HG03439 (cell line): ENCODE results near the gene IQCC.

Experiments
- ATAC-seq: cut with Tn5 transposase; IDR thresholded peaks from one replicate; pipeline ENCODE4 v1.9.1; 2021; ENCODE audit warnings: mild to moderate bottlenecking, moderate library complexity; ENCODE audit not compliant: unreplicated experiment

The IQCC gene

DNA sequence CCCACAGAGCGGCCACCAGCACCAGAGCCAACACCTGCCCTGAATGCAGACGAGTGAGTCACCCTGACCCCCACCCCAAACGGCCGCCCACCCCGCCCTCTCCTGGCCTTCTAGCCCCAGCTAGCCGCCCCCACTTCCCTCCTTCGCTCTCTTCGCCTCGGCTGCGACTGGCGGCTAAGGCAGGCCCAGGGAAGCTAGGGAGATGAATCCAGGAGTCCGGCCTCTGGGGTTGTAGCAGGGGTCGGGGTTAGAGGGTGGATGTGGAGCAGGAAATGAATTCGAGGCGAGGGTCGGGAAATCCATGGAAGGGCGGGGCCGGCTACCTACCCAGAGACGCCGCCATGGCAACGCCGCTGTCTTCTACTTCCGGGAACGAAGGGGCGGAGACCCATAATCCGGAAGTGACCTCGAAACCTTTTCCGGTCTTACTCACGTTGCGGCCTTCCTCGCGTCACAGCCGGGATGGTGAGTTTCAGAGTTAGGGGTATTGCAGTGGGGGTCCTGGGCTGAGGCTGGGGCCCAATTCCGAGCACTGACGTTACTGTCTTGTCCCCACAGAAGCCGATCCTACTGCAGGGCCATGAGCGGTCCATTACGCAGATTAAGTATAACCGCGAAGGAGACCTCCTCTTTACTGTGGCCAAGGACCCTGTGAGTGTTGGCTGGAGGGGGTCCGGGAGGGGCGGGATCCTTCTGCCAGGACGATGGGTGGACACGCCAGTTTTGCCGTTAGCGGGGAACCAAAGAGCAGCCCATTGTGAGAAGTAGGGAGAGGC is 16.7 kb downstream of the IQCC start, which contains the start of the genes EIF3I and TMEM234:
Gene EIF3I (plus strand): TSS at position 428 of the 776 bp plus-strand sequence. CDS start 35 bp downstream, at position 463.
Gene TMEM234 (minus strand): TSS at position 374 of the 776 bp plus-strand sequence. CDS start 31 bp downstream, at position 343.
- peak; percentile 89 for ATAC-seq

DNA sequence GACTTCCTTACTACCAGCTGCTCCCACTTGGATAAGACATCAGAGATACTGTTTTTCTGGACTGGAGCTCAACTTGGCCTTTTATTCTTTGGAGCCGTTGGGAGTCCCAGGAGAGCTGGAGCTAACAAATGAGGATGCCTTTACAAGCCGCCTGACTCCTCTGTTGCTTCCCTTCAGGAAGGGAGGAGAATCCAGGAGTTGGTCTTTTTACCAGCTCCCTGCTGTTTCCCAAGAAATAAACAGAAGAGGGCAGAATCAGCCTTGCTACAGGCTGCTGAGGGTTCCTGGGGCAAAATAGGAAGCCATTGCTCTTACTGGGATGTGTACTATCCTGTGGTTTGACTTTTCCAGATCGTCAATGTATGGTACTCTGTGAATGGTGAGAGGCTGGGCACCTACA is 18.2 kb downstream of the IQCC start:
- ATAC-seq = no peak

DNA sequence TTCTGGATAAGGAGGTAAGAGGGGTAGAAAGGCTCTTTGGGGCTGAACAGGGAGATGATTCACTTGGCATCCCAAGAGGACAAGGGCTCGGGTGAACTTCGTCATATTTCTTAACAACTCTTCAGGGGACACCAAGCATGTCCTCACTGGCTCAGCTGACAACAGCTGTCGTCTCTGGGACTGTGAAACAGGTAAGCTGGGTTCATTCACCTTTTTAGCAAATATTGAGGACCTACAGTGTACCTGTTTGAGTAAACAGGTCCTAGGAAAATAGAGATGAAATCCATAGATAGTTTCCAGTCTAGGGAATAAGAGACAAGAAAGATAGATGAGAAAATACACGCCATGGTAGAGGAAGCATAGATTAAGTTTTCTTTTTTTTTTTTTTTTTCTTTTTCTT is 18.8 kb downstream of the IQCC start:
- no peak for ATAC-seq

DNA sequence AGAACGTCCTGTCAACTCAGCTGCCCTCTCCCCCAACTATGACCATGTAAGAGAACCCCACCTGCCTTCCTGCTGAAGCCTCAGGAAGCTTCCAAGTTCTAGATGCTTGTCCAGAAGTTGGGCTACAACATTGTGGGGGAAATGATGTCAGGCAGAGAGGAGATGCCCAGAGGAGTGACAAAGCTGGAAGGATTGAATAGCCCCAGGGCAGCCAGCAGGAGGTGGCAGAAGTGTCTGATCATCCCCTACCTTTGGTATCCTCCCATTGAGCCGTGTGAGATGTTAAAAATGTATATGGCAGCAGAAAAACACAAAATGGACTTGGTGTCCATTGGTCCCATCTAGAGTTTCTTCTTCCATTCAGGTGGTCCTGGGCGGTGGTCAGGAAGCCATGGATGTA is 23.3 kb downstream of the IQCC start:
- no peak for ATAC-seq

DNA sequence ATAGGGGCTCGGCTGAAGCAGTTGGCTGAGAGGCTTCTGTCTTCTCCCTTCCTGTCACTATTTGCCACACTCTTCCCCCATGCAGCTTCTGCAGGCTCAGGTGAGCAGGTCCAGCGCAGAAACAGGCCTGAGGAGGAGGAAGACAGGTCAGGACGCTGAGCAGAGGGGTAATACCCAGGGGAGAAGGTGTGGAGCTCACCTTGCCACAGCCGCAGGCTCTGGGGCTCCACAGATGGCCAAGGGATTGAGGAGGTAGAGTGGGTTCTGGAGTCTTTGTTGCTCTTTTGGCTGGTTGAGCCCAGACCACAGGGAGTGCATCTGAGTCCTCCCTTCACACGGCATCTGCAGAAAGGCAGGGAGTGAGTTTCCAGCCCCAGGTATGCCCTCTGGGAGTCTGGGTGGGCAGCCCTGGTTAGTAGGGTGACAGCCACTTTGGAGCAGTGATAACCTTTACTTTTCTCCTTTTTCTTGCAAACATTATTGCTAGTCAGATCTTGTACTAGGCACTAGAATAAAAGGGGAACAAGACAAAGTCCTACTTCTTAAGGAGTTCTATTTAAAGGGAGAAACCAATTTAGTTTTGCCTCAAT is 26.5 kb downstream of the IQCC start:
- no peak for ATAC-seq

DNA sequence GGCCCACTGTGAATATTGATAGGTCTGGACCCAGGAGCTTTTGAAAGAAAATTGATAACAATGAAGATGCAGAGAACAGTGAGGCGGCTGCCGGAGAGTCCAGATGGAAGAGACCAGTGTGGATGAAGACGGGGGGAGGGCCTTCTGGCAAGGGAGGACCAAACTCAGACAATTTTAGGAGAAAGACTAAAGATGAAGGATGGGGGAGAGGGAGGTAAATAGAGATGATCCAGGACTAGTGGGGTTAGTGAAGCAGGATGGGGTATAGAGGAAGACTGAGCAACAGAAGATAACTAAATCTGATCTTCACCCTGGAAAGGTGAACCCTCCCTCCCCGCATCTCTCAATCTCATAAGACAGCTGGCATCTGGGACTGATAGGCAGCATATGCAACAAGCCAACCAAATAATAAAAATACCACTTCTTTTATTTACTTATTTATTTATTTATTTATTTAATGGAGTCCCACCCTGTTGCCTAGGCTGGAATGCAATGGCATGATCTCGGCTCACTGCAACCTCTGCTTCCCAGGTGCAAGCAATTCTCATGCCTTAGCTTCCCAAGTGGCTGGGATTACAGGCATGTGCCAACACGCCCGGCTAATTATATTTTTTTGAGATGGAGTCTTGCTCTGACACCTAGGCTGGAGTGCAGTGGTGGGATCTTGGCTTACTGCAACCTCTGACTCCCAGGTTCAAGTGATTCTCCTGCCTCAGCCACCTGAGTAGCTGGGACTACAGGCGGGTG is 27.3 kb downstream of the IQCC start:
- ATAC-seq = no peak

DNA sequence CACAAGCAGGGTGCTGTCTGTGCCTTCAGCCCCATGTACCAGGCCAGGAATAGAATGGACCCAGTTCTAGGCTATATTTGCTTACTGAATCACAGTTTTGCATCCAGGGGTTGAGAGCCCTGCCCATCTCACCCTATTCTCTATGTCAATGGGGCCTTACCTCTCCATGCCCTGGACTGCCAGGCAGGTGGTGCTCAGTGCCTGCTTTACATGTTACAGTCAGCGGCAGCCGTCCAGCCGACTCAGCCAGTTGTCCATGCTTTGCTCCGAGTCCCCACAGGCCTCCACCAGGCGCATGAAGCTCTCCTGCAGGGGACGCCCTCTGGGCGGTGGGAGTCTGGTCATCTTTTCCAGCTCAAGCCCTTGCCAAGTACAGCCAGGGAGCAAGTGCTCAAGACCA is 29.3 kb downstream of the IQCC start:
- no peak for ATAC-seq

DNA sequence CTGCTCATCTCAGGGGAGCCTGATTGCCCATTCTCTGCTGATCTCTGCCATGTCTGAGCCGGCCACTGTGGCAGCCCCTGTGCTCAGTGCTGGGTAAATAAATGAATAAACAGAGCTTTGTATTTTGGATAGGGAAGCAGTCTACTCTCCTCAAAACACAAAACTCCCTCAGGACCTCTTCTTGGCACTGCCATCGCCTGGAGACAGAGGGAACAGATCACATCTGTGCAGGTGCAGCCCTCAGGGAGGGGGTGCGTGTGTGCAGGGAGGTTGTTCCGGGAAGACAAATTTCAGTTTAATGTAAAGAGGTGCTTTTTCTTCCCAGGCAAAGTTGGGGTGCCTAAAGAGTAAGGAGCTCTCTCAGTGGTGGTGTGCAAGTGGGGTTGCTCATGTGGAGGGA is 33.9 kb downstream of the IQCC start:
- ATAC-seq = no peak

DNA sequence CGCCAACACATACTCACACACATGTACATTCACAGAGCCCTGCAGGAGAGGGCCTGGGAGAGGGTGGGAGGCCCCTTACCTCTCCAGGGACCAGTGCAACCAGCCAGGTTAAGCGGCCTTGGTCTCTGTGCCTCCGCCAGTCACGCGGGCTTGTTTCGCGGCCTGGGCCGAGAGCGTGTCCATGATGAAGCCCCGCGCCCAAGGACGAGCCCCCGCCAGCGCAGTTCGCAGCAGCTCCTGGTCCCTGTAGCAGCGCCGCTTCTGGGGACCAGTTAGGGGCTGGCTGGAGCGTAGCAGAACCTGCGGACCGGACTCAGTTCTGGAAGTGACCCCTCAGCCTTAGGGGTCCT is 34.3 kb downstream of the IQCC start:
- no peak for ATAC-seq

DNA sequence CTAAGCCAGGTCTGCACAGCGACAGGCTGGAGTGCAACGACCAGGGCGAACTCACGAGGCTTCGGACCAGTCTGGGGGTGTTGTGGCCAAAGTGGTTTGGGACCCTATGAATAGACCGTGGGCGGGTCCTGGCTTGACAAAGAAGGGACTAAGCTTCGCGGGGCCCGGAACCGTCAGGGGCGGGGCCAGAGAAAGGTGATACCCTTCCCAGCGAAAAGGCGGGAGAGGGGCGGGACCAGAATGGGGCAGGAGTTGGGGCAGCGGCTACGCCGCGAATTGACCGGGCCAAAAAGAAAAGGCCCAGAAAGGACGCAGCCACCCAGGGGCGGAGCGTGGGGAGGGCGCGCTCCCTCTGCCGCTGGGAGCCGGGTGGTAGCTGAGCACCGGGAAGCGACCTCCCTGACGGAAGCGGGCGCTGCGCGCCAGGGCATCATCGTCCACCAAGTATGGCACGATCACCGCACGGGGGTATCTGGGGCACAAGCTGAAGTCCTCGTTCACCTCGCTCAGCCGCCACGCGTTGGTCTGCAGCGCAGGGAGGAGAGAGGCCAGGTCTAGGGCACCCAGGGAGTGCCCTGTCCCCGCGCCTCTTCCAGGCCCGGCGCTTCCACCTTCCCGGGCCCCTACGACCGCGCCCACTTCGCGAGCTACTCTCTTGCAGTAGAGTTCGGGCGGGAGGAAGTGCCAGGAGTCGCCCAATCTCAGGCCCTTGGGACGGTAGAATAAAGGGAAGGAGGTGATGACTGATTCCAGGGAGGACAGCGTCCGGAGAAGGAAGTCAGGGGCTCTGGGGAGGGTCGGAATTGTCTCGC is 34.9 kb downstream of the IQCC start:
- ATAC-seq = no peak

DNA sequence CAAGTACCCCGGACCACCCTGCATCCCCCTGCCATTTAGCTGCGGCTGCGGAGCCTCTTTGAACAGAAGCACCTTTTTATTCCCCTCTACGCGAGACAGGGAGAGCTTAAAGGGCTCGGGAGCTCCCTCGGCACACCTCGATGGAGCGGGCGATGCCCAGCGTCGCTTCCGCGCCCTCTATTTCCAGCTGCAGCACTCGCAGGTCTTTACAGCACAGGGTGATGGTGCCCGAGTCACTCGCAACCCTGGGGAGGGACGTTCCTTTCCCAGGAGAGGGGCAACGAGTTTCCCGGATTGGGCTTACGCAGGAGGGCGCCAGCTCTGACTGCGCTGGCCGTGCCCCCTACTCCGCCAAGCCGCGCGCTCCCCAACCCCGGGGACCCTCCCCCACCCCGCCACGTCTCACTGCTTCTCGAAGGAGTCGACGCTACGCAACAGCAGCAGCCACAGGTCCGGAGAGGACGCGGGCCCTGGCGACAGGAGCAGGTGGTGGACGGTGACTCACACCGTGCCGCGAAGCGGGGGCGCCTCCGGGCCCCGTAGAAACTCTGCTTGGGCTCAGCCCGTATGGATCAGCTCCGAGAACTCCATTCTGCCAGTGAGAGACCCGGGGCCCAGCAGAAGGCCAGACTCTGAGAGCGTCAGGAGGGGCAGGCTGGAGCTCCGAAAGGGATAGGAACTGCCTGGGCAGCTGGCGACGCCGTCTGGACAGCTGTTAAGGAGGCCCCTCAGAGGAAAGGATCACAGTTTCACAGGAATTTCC is 35.7 kb downstream of the IQCC start:
- ATAC-seq = peak; percentile 45

DNA sequence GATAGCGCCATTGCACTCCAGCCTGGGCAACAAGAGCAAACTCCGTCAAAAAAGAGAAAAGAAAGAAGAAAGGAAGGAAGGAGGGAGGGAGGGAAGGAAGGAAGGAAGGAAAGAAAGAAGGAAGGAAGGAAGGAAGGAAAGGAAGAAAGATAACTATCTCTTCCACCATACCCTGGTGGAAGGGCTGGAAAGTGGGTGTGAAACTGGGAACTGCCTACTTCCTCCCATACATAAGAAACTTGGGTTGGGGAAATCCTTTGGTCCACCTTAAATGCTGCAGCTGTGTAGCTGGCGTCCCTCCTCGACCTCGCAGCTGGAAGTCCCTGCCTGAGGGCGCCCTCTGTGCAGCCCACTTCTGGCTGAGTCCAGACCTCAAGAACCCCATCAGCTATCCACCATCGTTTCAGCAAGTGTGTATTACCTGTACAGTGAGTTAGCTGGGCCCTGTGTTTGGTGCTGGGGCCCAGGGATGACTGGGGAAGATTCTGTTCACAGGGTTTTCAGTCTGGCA is 36.9 kb downstream of the IQCC start:
- ATAC-seq = no peak

DNA sequence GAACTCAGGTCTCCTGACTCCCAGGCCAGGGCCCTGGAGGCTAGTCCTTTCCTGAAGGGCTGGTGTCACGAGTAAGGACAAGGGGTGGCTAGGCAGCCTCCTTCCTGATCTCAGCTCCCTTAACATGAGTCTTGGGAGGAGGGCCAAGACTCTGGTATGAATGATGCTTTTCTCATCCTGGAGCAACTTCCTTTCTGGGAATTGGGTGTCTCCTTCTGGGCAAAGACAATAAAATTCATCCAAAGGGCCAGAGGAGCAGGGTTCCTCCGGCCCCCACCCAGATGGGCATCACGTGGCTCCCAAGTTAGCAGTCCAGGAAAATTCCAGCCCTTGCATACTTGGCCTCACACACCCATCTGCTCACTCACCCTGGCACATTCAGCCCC is 41.4 kb downstream of the IQCC start, which contains the start of gene FAM167B:
Gene FAM167B (plus strand): TSS at position 335 of the 386 bp plus-strand sequence. CDS start 200 bp downstream, outside the sequence.
- ATAC-seq = no peak

DNA sequence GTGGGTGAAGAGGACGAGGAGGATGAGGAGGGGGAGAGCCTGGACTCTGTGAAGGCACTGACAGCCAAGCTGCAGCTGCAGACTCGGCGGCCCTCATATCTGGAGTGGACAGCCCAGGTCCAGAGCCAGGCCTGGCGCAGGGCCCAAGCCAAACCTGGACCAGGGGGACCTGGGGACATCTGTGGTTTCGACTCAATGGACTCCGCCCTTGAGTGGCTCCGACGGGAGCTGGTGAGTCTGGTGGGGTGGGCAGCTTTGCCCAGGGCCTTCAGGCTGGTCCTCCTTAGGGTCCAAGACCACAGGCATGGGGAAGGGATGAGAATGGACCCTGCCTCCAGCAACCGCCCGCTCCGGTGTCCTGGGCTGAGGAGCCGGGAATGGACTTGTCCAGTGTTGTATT is 42.0 kb downstream of the IQCC start:
- no peak for ATAC-seq

DNA sequence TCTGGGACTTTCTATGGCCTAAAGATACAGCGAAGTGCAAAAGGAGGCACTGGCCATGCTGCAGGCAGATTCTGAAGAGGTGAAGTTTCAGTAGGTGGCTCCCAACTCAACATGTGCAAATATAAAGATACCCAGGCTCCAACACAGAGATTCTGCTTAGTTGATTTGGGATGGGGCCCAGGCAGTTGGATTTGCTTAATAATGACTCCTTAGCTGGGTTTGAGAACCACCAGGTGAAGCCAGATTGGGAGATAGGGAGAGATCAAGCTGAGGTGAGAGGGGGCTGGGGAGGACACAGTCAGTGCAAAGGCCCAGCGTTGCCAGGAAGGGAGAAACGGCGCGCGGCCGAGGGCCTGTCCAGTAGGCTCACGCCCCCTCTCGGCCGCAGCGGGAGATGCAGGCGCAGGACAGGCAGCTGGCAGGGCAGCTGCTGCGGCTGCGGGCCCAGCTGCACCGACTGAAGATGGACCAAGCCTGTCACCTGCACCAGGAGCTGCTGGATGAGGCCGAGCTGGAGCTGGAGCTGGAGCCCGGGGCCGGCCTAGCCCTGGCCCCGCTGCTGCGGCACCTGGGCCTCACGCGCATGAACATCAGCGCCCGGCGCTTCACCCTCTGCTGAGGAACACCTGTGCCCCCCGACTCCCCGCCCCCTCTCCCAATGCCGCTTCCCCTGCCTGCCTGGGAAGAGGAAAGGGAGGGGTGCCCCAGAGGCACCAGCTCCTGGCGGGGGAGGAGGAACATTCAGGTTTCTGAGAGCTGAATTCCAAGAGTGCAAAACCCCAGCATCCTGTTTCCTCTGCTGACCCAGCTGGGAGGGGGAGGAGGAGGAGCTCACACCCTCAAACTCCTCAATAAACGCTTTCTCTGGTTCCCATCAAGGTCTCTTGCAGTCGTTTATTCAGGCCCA is 42.8 kb downstream of the IQCC start:
- no peak for ATAC-seq

DNA sequence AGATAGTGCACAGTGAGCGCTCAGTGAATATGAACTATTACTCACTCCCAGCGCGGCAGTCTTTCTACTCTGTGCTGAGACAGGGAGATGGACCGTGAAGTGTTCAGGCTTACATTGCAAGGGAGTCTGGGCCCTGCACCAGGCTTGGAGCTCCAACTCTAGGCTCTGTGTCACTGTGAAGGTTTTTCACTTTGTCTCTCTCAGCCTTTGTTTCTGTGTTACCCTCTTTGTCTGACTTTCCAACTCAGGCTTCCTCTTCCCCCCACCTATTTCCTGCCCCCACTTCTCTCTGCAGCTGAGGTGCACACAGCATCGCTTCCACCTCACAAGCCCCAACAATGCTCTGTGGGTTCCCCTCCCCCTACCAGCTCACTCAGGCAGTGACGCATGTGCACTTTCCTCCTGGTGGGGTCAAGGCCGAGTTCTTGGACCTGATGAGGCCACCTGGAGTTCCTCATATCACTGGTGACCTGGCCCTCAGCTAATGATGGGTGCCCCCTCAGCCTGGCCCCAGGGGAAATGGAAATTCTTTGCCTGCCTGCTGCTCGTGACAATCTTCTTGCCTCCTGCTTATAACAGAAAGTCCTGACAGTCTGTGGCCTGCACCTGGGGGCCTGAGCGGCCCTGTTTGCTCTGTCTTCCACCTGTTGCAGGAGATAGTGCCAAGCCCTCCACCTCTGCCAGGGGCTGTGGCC is 44.5 kb downstream of the IQCC start:
- no peak for ATAC-seq

DNA sequence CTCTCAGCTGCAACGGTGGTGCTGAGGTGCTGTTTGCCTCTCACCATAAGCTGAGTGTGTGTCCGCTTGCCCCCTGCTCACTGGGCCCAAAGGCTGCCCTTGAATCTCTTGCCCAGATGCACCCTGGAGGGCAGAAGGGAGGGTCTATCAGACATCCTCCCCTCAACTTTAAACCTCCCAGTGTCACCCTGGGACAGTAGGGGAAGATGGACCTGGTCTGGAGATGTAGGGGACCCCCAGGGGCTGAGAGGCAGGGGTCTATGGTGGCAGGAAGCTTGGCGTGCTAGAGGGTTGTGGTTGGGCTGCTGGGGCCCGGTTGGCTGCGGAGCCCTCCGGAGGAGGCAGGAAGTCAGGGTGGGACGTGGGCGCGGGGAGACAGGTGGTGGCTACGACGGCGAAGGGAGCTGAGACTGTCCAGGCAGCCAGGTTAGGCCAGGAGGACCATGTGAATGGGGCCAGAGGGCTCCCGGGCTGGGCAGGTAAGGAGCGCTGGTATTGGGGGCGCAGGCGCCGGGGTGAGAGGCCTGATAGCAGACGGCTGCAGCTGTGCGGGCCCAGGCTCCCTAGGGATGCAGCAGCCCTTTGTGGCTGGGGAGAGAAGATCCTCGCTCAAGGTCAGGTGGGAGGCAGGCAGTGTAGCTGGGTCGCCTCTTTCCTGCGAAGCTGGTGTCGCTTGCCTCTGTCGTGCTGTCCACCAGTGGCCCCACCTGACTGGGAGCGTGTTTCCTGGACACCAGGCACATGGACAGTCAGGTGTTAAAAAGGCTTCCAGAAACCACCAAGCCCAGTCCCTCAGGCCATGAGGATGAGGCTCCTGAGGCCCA is 45.6 kb downstream of the IQCC start, which contains the start of gene LCK:
Gene LCK (plus strand): TSS at position 373 of the 824 bp plus-strand sequence. CDS start 23,065 bp downstream, outside the sequence.
- ATAC-seq = no peak
